Neural crest cell (in vitro differentiated cells): ENCODE results near the gene FLRT2. TPM values are rescaled to one million over a fixed set of nuclear protein-coding genes. Genes with fewer than 3 reads are reported as not detected.

Source experiments
- DNase-seq: peaks from one replicate; pipeline ENCODE4 v3.0.0; 2021; ENCODE audit warnings: low read depth, mixed read lengths, low spot score
- H3K27ac Mint-ChIP-seq: one replicate; pipeline ENCODE4 v1.8.0; 2021; ENCODE audit warnings: mild to moderate bottlenecking, mixed read lengths; ENCODE audit not compliant: unreplicated experiment
- H3K27me3 Mint-ChIP-seq: 2 replicates; pipeline ENCODE4 v1.8.0; 2021; ENCODE audit warnings: low read depth, mild to moderate bottlenecking, mixed read lengths
- H3K36me3 Mint-ChIP-seq: 2 replicates; pipeline ENCODE4 v1.8.0; 2021; ENCODE audit warnings: low read depth, mild to moderate bottlenecking, mixed read lengths
- H3K4me1 Mint-ChIP-seq: 2 replicates; pipeline ENCODE4 v1.8.0; 2021; ENCODE audit warnings: mixed read lengths
- H3K4me3 Mint-ChIP-seq: one replicate; pipeline ENCODE4 v1.8.0; 2021; ENCODE audit warnings: mild to moderate bottlenecking, mixed read lengths
- H3K9me3 Mint-ChIP-seq: 2 replicates; pipeline ENCODE4 v1.8.0; 2021; ENCODE audit warnings: mixed read lengths
- total RNA-seq: library from RNA; stranded (reverse); gene quantifications from 2 replicates; pipeline ENCODE4 v1.2.1, GENCODE V29; 2021
- TF ChIP-seq, protein P1 (sequence below): fragments of 200-600 bp; sonication (generic); conservative IDR thresholded peaks from 2 replicates; pipeline ENCODE4 v1.5.0; 2021; ENCODE audit warnings: antibody characterized with exemption, mild to moderate bottlenecking

Gene FLRT2
- total RNA-seq, 1 donor from 2014 or later: 13.5 TPM

DNA sequence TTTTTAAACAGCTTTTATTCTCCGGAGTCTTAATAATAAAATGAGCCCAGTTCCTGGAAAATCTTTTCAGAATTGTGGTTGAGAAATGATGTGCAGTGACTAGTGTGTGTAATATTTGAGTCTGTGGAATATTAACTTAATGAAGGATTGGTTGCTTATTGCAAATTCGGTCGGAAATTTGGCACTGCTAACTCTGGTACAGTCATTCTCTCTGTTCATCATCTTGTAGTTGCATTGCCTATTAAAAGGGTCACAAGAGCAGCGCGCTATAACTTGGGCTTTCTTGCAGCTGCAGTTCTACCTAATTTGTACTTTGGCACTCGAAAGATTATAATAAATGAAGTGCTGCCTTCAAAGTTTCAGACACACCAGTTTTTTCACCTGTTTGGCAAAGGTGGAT lies 146.0 kb downstream of the FLRT2 start:
- Mint-ChIP-seq H3K27me3 (no peaks in the 10 kb centered on the region), H3K4me1 (no peaks in the 10 kb centered on the region), H3K4me3 (no peak overlapping the region), H3K36me3 (no peaks in the 10 kb centered on the region), H3K9me3 (no peaks in the 10 kb centered on the region), H3K27ac (no peak overlapping the region)
- TF ChIP-seq, protein P1, sequence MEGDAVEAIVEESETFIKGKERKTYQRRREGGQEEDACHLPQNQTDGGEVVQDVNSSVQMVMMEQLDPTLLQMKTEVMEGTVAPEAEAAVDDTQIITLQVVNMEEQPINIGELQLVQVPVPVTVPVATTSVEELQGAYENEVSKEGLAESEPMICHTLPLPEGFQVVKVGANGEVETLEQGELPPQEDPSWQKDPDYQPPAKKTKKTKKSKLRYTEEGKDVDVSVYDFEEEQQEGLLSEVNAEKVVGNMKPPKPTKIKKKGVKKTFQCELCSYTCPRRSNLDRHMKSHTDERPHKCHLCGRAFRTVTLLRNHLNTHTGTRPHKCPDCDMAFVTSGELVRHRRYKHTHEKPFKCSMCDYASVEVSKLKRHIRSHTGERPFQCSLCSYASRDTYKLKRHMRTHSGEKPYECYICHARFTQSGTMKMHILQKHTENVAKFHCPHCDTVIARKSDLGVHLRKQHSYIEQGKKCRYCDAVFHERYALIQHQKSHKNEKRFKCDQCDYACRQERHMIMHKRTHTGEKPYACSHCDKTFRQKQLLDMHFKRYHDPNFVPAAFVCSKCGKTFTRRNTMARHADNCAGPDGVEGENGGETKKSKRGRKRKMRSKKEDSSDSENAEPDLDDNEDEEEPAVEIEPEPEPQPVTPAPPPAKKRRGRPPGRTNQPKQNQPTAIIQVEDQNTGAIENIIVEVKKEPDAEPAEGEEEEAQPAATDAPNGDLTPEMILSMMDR: no peak
- DNase-seq: no peak

DNA sequence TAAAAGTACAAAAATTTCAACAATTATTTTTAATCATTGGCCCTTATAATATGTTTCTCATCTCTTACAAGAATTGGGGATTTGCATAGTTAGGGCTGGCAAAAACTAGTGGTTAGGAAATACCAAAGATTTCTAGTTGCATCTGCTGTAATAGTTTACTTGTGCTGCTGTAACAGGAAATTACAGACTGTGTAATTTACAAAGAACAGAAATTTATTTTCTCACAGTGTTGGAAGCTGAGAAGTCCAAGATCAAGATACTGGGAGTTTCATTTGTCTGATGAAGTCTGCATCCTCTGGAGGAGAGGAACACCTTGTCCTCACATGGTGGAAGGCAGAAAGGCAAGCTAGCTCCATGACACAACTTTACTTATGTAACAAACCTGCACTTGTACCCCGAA lies 157.0 kb downstream of the FLRT2 start:
- H3K27me3 Mint-ChIP-seq: no peaks in the 10 kb centered on the region
- no peak for DNase-seq
- H3K27ac Mint-ChIP-seq: no peak overlapping the region
- no peak overlapping the region for H3K4me3 Mint-ChIP-seq
- H3K4me1 Mint-ChIP-seq: no peaks in the 10 kb centered on the region
- no peaks in the 10 kb centered on the region for H3K36me3 Mint-ChIP-seq
- TF ChIP-seq, protein P1: no peak
- peaks cover 6% of the 10 kb centered on the region for H3K9me3 Mint-ChIP-seq

DNA sequence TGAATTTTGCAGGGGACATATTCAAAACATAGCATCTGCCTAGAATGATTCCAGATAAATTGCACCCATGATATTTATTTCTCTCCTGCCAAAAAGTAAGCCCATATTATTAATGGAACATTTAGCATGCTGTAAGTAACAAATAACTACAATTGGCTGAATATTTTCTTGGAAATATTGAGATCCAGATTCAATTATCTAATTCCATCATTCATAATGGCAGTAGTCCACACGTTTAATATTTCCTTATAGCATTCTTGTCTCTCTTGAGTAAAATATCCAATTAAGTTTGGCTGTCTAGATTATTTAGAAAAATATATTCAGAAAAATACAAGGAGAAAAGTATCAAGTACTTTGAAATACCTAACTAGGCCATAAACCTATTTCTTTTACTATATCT lies 157.5 kb downstream of the FLRT2 start:
- TF ChIP-seq, protein P1: no peak
- no peaks in the 10 kb centered on the region for H3K36me3 Mint-ChIP-seq
- H3K27me3 Mint-ChIP-seq: no peaks in the 10 kb centered on the region
- DNase-seq: no peak
- H3K9me3 Mint-ChIP-seq: peaks cover 7% of the 10 kb centered on the region
- H3K27ac Mint-ChIP-seq: no peak overlapping the region
- H3K4me1 Mint-ChIP-seq: no peaks in the 10 kb centered on the region
- no peak overlapping the region for H3K4me3 Mint-ChIP-seq

DNA sequence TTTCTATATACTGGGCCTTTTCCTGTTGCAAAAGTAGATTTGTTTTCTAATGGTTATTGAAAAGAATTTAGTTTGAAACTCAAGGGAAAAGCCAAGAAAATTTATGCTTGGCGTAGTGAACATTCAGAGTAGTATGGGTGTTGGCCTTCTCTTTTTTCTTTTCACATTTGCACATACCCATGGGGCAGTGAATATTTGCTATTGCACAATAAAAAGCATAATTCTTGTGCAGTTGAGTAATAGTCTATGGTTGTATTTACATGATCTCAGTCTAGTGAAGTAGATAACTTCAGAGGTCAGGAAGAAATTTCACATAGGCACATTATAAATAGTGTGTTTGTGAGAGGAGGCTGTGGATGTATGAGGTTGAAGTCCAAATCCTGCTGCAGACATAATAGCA lies 158.1 kb downstream of the FLRT2 start:
- TF ChIP-seq, protein P1: no peak
- no peak overlapping the region for H3K4me3 Mint-ChIP-seq
- no peaks in the 10 kb centered on the region for H3K36me3 Mint-ChIP-seq
- no peak overlapping the region for H3K27ac Mint-ChIP-seq
- H3K4me1 Mint-ChIP-seq: no peaks in the 10 kb centered on the region
- H3K9me3 Mint-ChIP-seq: peaks cover 7% of the 10 kb centered on the region
- DNase-seq: no peak
- no peaks in the 10 kb centered on the region for H3K27me3 Mint-ChIP-seq

DNA sequence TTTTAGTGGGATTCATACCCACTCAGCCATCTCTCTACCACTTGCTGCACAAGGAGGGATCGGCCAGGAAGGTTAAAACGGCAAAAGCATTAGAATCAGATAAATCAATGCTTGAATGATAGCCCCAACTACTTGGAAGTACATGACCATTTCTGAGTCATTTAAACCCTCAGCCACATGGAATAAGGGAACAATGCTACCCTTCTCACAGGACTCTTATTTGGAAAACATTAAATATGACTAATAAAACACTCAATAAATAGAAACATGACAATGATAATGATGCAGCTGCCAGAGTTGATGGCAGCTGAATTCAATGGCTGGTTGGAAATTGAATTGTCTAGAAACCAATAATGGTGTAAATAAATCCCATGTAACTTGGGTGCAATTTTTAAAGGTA lies 165.4 kb downstream of the FLRT2 start:
- Mint-ChIP-seq H3K4me1 (no peaks in the 10 kb centered on the region), H3K4me3 (no peak overlapping the region), H3K36me3 (no peaks in the 10 kb centered on the region), H3K9me3 (peaks cover 10% of the 10 kb centered on the region), H3K27me3 (no peaks in the 10 kb centered on the region), H3K27ac (no peak overlapping the region)
- no peak for DNase-seq
- TF ChIP-seq, protein P1: no peak

DNA sequence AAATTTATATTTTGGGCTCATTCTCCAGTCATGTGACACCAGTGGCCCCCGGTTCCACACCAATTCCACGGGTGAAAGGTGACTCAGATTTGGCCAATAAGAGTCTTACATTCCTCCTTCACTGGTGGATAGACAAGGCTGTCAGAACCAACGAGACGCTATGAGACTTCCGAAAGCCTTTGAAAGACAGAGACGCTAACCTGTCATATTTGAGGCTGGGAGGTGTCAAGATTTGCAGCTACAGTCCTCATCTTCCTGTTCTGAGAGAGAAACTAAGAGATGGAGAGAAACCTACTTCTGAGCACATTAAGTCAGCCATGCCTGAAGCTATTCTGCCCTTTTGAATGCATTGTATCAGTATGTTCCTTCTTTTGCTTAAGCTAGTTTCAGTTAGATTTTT lies 171.2 kb downstream of the FLRT2 start:
- H3K27me3 Mint-ChIP-seq: no peaks in the 10 kb centered on the region

More for the DNA sequence above, 171.2 kb downstream of the FLRT2 start:
- Mint-ChIP-seq H3K9me3 (peaks cover 5% of the 10 kb centered on the region), H3K4me3 (no peak overlapping the region), H3K4me1 (no peaks in the 10 kb centered on the region), H3K36me3 (no peaks in the 10 kb centered on the region), H3K27ac (no peak overlapping the region)
- TF ChIP-seq, protein P1: no peak
- no peak for DNase-seq
